HG02885 (cell line): ENCODE measurements around the gene PRORP.
A peak's percentile ranks its signal among the peaks of the same experiment; 100 is the strongest.
"Not testable (repeated sequence)": the region's sequence is repeated elsewhere in the genome, so short reads cannot be mapped to it uniquely, and the experiment has no call there.

Source experiments
- ATAC-seq: cut with Tn5 transposase; IDR thresholded peaks from one replicate; pipeline ENCODE4 v1.9.1; 2021; ENCODE audit warnings: mild to moderate bottlenecking; ENCODE audit not compliant: unreplicated experiment, poor library complexity

PRORP gene

GRCh38 chr14:35121887-35122695 is at the start of gene PRORP, which contains the start of gene PPP2R3C:
Gene PRORP (plus strand): TSS chr14:35122552. CDS start chr14:35123246, 694 bp downstream.
Gene PPP2R3C (minus strand): TSS chr14:35121990. CDS start chr14:35121959, 31 bp downstream.
- ATAC-seq = peak; percentile 86

- no peak for ATAC-seq
Observed at GRCh38 chr14:35073486-35073885, 48.9 kb upstream of the PRORP start.

- ATAC-seq = no peak
Observed at GRCh38 chr14:35078082-35078481, 44.3 kb upstream of the PRORP start.

- no peak for ATAC-seq
Observed at GRCh38 chr14:35079742-35080141, 42.6 kb upstream of the PRORP start.

DNA sequence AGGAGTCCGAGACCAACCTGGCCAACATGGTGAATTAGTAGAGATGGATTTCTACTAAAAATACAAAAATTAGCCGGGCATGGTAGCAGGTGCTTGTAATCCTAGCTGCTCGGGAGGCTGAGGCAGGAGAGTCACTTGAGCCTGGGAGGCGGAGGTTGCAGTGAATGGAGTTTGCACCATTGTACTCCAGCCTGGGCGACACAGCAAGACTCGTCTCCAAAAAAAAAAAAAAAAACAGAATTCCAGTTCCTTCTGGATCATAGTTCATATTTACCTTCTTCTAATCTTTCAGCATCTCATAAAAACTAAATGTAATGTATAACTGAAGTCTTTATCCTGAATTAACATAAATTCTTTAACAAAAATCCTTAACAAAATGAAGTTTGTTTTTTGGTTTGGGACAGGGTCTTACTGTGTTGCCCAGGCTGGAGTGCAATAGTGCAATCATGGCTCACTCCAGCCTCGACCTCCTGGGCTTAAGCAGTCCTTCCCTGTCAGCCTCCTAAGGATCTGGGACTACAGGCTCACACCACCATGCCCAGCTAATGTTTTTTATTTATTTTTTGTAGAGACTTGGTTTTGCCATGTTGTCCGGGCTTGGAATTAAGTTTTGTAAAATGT is 38.7 kb upstream of the PRORP start:
- no peak for ATAC-seq

GRCh38 chr14:35085441-35085840 is 36.9 kb upstream of the PRORP start:
- no peak for ATAC-seq

DNA sequence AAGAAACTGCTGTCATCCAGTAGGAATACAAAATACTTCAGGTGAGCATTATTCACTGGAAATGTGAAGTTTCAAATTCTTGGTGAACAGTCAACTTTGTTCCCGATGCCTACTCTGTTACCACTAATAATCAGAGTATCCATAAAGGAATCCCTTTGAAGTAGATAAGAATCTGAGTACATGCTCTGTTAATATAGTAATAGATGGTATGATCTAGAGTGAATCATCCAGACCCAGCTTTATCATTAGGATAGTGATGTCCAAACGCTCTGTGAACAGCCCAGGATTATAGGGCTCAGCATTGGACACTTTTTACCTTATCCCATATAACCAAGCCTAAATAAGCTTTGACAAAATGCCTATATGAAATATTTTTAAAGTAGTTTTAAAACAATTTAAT is 33.8 kb upstream of the PRORP start:
- no peak for ATAC-seq

DNA sequence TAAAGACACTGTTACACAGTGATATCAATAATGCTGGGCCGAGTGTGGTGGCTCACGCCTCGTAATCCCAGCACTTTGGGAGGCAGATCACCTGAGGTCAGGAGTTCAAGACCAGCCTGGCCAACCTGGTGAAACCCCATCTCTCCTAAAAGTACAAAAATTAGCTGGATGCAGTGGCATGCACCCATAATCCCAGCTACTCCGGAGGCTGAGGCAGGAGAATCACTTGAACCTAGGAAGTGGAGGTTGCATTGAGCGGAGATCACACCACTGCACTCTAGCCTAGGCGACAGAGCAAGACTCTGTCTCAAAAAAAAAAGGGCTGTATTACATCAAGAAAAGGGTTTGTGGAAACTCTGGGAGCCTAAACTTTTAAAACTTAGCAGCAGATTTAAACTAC is 27.7 kb upstream of the PRORP start:
- not testable (repeated sequence) for ATAC-seq

DNA sequence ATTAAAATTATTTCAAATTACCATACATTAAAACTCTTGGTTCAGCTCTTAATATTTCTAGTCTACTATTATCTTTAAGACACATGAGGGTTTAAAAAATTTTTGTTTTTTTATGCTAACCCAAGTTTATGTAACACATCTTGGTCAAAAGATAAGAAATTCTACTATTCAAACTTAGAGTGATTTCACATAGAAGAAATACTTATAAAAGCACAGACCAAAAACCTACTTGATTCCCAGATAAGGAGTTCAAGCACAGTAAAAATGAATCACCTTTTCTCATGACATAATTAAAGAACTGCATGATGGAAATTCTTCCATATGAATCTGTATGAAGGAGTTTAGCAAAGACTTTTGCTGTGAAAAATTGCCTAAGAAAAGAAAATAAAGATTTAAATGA is 14.5 kb upstream of the PRORP start:
- ATAC-seq = no peak

DNA sequence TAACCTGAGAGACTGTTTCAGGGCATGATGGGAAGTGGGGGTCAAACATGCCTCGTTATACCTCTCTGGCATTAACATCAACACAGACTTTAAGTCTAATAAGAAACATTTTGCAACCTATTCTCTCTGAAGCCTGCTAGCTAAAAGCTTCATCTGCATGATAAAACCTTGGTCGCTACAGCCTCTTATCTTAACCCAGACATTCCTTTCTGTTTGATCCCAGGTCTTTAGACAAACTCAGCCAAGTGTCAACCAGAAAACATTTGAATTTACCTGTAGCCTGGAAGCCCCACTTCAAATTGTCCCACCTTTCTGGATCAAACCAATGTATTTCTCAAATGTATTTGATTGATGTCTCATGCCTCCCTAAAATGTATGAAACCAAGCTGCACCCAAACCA is 9.7 kb upstream of the PRORP start:
- ATAC-seq = no peak

DNA sequence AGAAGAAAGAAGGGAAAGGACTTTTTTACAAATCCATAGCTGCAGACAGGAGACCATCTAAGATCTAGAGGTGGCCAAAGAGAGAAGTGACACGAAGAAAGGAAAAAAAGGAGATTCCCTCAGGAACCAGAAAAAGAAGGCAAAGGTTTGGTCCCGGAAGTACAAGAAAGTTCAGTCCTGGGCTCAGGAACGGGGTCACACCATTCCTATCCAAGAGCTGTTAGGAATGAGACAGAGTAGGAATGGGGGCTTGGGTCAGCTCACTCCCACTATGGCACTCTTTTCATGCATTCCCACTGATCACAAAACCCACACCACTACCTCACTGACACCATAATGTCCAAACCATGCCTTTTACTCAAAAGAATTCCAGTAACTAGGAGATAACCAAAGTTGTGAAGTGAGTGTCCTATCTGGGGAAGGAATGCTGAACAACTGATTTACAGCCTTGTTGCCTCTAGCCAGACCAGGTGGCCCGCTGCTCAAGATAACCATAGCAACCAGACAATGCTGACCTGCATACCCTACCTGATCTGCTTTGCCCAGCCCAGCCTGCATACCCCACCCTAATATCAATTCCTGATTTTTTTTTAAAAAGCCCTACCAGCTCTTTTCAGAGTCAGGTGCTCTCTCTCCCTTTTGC is 8.9 kb upstream of the PRORP start:
- no peak for ATAC-seq

DNA sequence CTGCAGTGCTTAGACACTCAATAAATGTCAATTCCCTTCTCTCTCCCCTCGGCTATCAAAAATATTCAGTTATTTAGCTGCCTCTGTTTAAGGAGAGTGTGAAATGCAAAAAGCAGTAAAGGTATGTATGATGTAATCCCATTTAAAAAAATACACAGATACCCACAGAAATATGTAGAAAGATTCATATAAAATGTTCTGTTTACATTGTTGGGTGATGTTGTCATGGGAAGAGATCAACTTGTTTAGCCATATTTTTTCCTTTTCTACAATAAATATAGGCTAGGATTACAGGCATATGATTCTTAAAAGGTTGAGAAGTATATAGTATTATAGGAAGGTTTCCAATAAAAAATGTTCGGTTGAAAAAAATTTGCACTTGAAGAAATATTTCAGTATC is 8.3 kb upstream of the PRORP start:
- ATAC-seq = no peak

- ATAC-seq = no peak
Observed at GRCh38 chr14:35116242-35116641, 6.1 kb upstream of the PRORP start.

DNA sequence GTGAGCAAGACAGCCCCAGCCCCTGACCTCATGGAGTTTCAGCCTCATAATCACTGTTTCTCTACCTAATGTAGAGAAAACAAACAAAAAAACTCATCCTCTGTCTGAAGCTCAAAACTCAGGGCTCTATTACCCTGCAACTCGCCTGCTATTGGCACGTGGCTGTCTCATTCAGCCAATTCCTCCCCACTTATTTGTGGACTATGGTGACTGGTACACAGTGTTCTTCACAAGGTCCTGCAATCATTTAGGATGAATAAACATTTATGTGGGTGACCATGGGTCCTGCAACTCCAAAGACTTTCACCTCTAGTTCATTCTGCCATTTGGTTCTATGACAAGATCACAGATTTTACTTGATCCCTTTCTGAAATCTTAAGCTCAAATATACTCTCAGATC is 5.2 kb upstream of the PRORP start:
- no peak for ATAC-seq

DNA sequence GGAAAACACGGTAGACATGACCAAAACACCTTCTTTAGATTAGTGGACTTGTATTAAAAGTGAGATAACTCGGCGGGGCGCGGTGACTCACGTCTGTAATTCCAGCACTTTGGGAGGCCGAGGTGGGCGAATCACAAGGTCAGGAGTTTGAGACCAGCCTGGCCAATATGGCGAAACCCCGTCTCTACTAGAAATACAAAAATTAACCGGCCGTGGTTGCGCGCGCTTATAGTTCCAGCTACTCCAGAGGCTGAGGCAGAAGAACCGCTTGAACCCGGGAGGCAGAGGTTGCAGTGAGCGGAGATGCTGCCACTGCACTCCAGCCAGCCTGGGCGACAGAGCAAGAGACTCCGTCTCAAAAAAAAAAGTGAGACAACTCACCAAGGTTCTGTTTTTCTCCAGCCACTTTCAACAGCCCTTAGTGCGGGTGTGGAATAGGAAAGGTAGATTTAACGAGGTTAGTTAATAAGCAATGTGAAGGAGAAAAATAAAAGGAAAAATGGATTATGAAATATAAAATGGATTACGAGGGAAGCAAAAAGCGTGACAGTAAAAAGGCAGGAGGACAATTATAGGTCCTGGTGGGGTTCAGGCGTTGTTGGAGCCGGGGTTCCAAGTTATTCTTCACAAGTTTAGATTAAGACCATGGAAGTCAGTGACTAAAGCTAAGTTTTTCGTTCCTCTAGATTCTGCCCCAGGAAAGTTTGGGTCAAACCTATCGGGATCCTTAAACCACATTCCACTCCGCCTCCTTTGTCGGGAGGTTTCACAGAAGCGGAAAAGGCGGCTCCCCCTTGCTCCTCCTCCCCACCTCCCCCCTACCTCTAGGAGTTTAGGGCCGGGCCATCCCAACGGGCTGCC is 1.1 kb upstream of the PRORP start:
- ATAC-seq = peak; percentile 3

GRCh38 chr14:35122696-35123387 is 490 bp downstream of the PRORP start:
- no peak for ATAC-seq

GRCh38 chr14:35123388-35123703 is 994 bp downstream of the PRORP start:
- ATAC-seq = no peak

DNA sequence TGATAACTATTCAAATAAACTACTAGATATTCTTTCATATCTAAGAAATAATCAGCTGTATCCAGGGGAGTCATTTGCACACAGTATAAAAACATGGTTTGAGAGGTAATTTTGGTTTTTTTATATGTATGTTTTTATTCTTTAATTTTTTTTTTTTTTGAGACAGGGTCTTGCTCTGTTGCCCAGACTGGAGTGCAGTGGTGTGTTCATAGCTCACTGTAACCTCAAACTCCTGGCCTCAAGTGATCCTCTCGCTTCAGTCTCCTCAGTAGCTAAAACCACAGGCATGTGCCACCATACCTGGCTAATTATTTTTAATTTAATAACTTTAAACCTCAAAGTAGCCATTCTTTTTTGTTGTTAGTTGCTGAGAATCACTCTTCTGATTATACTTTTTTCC is 1.8 kb downstream of the PRORP start:
- no peak for ATAC-seq

- ATAC-seq = no peak
Observed at GRCh38 chr14:35133542-35134328, 11.4 kb downstream of the PRORP start.
